ENCODE results near the gene TOM1L1.

TOM1L1 gene

DNA sequence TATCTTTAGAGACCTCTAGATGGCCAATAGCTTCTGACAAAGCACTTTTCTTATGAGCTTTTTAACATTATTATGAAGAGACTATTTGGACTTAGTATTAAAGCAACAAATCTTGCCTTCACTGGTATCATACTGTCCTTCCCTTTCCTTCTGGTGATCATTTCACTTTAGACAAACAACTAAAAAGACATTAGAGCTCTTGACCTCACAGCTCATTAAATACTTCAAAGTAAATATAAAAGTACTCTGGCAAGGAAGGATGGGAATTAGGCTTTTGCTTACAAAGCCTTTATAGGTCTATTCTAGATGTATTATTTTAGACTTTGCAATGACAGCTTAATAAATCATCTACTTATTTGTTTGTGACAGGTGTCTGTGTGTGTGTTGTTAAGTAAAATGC is 79.0 kb downstream of the TOM1L1 start:
- Histone ChIP-seq H3K4me3 (ENCODE audit: low read length in 2 of 2) (no peak overlapping the region), H3K9ac (ENCODE audit: low read depth in 1 of 2, low read length in 2 of 2) (no peak overlapping the region), H3K36me3 (ENCODE audit: control insufficient read depth in 2 of 2, insufficient read depth in 2 of 2, low read length in 2 of 2) (no peaks in the 10 kb centered on the region), H3K4me1 (ENCODE audit: control insufficient read depth in 2 of 2, insufficient read depth in 2 of 2, low read length in 2 of 2) (no peaks in the 10 kb centered on the region), H3K9me3 (ENCODE audit: control insufficient read depth in 2 of 2, low read length in 2 of 2) (no peaks in the 10 kb centered on the region), H3K27me3 (ENCODE audit: control insufficient read depth in 2 of 2, insufficient read depth in 2 of 2, low read length in 2 of 2) (no peaks in the 10 kb centered on the region), H3K27ac (ENCODE audit: low read depth in 2 of 2, low read length in 2 of 2) (no peak overlapping the region)

- Histone ChIP-seq H3K27me3 (ENCODE audit: control insufficient read depth in 2 of 2, insufficient read depth in 2 of 2, low read length in 2 of 2) (no peaks in the 10 kb centered on the region), H3K36me3 (ENCODE audit: control insufficient read depth in 2 of 2, insufficient read depth in 2 of 2, low read length in 2 of 2) (no peaks in the 10 kb centered on the region), H3K27ac (ENCODE audit: low read depth in 2 of 2, low read length in 2 of 2) (no peak overlapping the region), H3K4me1 (ENCODE audit: control insufficient read depth in 2 of 2, insufficient read depth in 2 of 2, low read length in 2 of 2) (no peaks in the 10 kb centered on the region), H3K4me3 (ENCODE audit: low read length in 2 of 2) (no peak overlapping the region), H3K9me3 (ENCODE audit: control insufficient read depth in 2 of 2, low read length in 2 of 2) (no peaks in the 10 kb centered on the region), H3K9ac (ENCODE audit: low read depth in 1 of 2, low read length in 2 of 2) (no peak overlapping the region)
Measured at GRCh38 chr17:54980375-54980774, 79.7 kb downstream of the TOM1L1 start.

DNA sequence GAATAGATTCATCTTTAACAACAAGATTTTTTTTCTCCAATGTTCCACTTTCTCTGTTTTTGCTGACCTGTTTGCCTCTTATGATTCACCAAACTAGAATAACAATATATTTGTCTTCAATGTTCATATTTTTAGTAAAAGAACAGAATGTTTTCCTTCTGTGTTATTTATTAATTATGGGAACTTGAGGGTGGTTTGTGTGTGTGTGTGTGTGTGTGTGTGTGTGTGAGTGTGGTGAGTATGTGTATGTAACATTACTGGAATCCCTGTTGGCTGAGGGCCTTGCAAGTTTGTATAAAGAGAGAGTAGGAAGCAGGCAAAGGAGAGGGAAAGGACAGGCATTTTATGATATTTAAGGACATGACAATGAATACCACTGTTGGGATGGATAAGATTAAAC is 81.7 kb downstream of the TOM1L1 start:
- Histone ChIP-seq H3K27ac (ENCODE audit: low read depth in 2 of 2, low read length in 2 of 2) (no peak overlapping the region), H3K9ac (ENCODE audit: low read depth in 1 of 2, low read length in 2 of 2) (no peak overlapping the region), H3K4me1 (ENCODE audit: control insufficient read depth in 2 of 2, insufficient read depth in 2 of 2, low read length in 2 of 2) (no peaks in the 10 kb centered on the region), H3K36me3 (ENCODE audit: control insufficient read depth in 2 of 2, insufficient read depth in 2 of 2, low read length in 2 of 2) (no peaks in the 10 kb centered on the region), H3K27me3 (ENCODE audit: control insufficient read depth in 2 of 2, insufficient read depth in 2 of 2, low read length in 2 of 2) (no peaks in the 10 kb centered on the region), H3K4me3 (ENCODE audit: low read length in 2 of 2) (no peak overlapping the region), H3K9me3 (ENCODE audit: control insufficient read depth in 2 of 2, low read length in 2 of 2) (no peaks in the 10 kb centered on the region)

- Histone ChIP-seq H3K9me3 (ENCODE audit: control insufficient read depth in 2 of 2, low read length in 2 of 2) (no peaks in the 10 kb centered on the region), H3K4me3 (ENCODE audit: low read length in 2 of 2) (no peak overlapping the region), H3K9ac (ENCODE audit: low read depth in 1 of 2, low read length in 2 of 2) (no peak overlapping the region), H3K36me3 (ENCODE audit: control insufficient read depth in 2 of 2, insufficient read depth in 2 of 2, low read length in 2 of 2) (no peaks in the 10 kb centered on the region), H3K27ac (ENCODE audit: low read depth in 2 of 2, low read length in 2 of 2) (no peak overlapping the region), H3K4me1 (ENCODE audit: control insufficient read depth in 2 of 2, insufficient read depth in 2 of 2, low read length in 2 of 2) (no peaks in the 10 kb centered on the region), H3K27me3 (ENCODE audit: control insufficient read depth in 2 of 2, insufficient read depth in 2 of 2, low read length in 2 of 2) (no peaks in the 10 kb centered on the region)
Measured at GRCh38 chr17:54983260-54983659, 82.6 kb downstream of the TOM1L1 start.

GRCh38 chr17:54985476-54985875 is 84.8 kb downstream of the TOM1L1 start:
- Histone ChIP-seq H3K27ac (ENCODE audit: low read depth in 2 of 2, low read length in 2 of 2) (no peak overlapping the region), H3K9ac (ENCODE audit: low read depth in 1 of 2, low read length in 2 of 2) (no peak overlapping the region), H3K4me3 (ENCODE audit: low read length in 2 of 2) (no peak overlapping the region), H3K9me3 (ENCODE audit: control insufficient read depth in 2 of 2, low read length in 2 of 2) (no peaks in the 10 kb centered on the region), H3K36me3 (ENCODE audit: control insufficient read depth in 2 of 2, insufficient read depth in 2 of 2, low read length in 2 of 2) (no peaks in the 10 kb centered on the region), H3K27me3 (ENCODE audit: control insufficient read depth in 2 of 2, insufficient read depth in 2 of 2, low read length in 2 of 2) (no peaks in the 10 kb centered on the region), H3K4me1 (ENCODE audit: control insufficient read depth in 2 of 2, insufficient read depth in 2 of 2, low read length in 2 of 2) (no peaks in the 10 kb centered on the region)

DNA sequence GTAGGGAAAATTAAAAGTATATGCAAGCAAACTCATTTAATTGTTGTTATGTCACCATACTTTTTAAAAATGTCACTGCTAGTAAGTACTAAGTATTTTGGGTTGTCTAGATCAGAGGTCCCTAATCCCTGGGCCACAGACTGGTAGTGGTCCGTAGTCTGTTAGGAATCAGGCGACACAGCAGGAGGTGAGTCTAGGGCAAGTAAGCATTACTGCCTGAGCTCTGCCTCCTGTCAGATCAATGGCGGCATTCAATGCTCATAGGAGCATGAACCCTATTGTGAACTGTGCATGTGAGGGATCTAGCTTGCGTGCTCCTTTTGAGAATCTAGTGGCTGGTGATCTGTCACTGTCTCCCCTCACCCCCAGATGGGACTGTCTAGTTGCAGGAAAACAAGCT is 89.5 kb downstream of the TOM1L1 start:
- H3K27ac ChIP-seq (ENCODE audit: low read depth in 2 of 2, low read length in 2 of 2) = no peak overlapping the region
- H3K4me3 ChIP-seq (ENCODE audit: low read length in 2 of 2) = no peak overlapping the region
- no peaks in the 10 kb centered on the region for H3K36me3 ChIP-seq (ENCODE audit: control insufficient read depth in 2 of 2, insufficient read depth in 2 of 2, low read length in 2 of 2)
- no peaks in the 10 kb centered on the region for H3K27me3 ChIP-seq (ENCODE audit: control insufficient read depth in 2 of 2, insufficient read depth in 2 of 2, low read length in 2 of 2)
- no peak overlapping the region for H3K9ac ChIP-seq (ENCODE audit: low read depth in 1 of 2, low read length in 2 of 2)
- no peaks in the 10 kb centered on the region for H3K4me1 ChIP-seq (ENCODE audit: control insufficient read depth in 2 of 2, insufficient read depth in 2 of 2, low read length in 2 of 2)
- no peaks in the 10 kb centered on the region for H3K9me3 ChIP-seq (ENCODE audit: control insufficient read depth in 2 of 2, low read length in 2 of 2)

- no peaks in the 10 kb centered on the region for H3K9me3 ChIP-seq (ENCODE audit: control insufficient read depth in 2 of 2, low read length in 2 of 2)
- no peaks in the 10 kb centered on the region for H3K36me3 ChIP-seq (ENCODE audit: control insufficient read depth in 2 of 2, insufficient read depth in 2 of 2, low read length in 2 of 2)
- no peak overlapping the region for H3K4me3 ChIP-seq (ENCODE audit: low read length in 2 of 2)
- H3K27me3 ChIP-seq (ENCODE audit: control insufficient read depth in 2 of 2, insufficient read depth in 2 of 2, low read length in 2 of 2) = no peaks in the 10 kb centered on the region
- H3K4me1 ChIP-seq (ENCODE audit: control insufficient read depth in 2 of 2, insufficient read depth in 2 of 2, low read length in 2 of 2) = no peaks in the 10 kb centered on the region
- H3K27ac ChIP-seq (ENCODE audit: low read depth in 2 of 2, low read length in 2 of 2) = no peak overlapping the region
- H3K9ac ChIP-seq (ENCODE audit: low read depth in 1 of 2, low read length in 2 of 2) = no peak overlapping the region
Measured at GRCh38 chr17:54991567-54991966, 90.9 kb downstream of the TOM1L1 start.

DNA sequence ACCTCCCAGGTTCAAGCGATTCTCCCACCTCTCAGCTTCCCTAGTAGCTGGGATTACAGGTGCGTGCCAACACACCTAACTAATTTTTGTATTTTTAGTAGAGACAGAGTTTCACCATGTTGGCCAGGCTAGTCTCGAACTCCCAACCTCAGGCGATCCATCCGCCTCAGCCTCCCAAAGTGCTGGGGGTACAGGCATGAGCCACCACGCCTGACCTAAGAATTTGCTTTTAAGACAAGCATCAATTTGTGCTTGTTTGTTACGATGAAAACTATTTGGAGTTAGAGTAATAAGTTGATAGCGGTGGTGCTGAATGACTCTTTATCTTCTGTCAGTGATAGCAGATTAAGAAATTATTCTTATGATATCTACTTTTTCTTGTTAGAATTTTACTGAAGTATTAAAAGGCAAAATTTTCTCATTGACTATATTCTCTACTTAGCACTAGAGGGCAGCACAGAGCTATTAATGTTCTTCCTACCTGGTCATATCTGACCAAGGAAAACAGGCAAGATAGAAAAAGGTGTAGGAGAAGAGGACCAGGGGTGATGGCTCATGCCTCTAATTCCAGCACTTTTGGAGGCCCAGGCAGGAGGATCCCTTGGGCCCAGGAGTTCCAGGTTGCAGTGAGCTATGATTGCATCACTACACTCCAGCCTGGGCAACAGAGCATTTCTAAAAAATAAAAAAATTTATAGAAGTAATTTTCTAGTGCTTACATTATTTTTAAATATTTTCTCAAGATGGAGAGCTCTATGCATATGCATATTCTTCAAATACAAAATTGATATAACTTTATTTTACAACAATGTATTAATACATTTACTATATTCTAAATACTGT is 92.4 kb downstream of the TOM1L1 start:
- no peak overlapping the region for H3K27ac ChIP-seq (ENCODE audit: low read depth in 2 of 2, low read length in 2 of 2)
- no peak overlapping the region for H3K9ac ChIP-seq (ENCODE audit: low read depth in 1 of 2, low read length in 2 of 2)
- H3K4me3 ChIP-seq (ENCODE audit: low read length in 2 of 2) = no peak overlapping the region
- H3K36me3 ChIP-seq (ENCODE audit: control insufficient read depth in 2 of 2, insufficient read depth in 2 of 2, low read length in 2 of 2) = no peaks in the 10 kb centered on the region
- H3K27me3 ChIP-seq (ENCODE audit: control insufficient read depth in 2 of 2, insufficient read depth in 2 of 2, low read length in 2 of 2) = no peaks in the 10 kb centered on the region
- H3K9me3 ChIP-seq (ENCODE audit: control insufficient read depth in 2 of 2, low read length in 2 of 2) = no peaks in the 10 kb centered on the region
- H3K4me1 ChIP-seq (ENCODE audit: control insufficient read depth in 2 of 2, insufficient read depth in 2 of 2, low read length in 2 of 2) = no peaks in the 10 kb centered on the region

- Histone ChIP-seq H3K4me1 (ENCODE audit: control insufficient read depth in 2 of 2, insufficient read depth in 2 of 2, low read length in 2 of 2) (no peaks in the 10 kb centered on the region), H3K4me3 (ENCODE audit: low read length in 2 of 2) (no peak overlapping the region), H3K36me3 (ENCODE audit: control insufficient read depth in 2 of 2, insufficient read depth in 2 of 2, low read length in 2 of 2) (no peaks in the 10 kb centered on the region), H3K27ac (ENCODE audit: low read depth in 2 of 2, low read length in 2 of 2) (no peak overlapping the region), H3K9me3 (ENCODE audit: control insufficient read depth in 2 of 2, low read length in 2 of 2) (no peaks in the 10 kb centered on the region), H3K27me3 (ENCODE audit: control insufficient read depth in 2 of 2, insufficient read depth in 2 of 2, low read length in 2 of 2) (no peaks in the 10 kb centered on the region), H3K9ac (ENCODE audit: low read depth in 1 of 2, low read length in 2 of 2) (no peak overlapping the region)
Measured at GRCh38 chr17:54996441-54996840, 95.8 kb downstream of the TOM1L1 start.

- no peak overlapping the region for H3K9ac ChIP-seq (ENCODE audit: low read depth in 1 of 2, low read length in 2 of 2)
- H3K4me3 ChIP-seq (ENCODE audit: low read length in 2 of 2) = no peak overlapping the region
- no peaks in the 10 kb centered on the region for H3K9me3 ChIP-seq (ENCODE audit: control insufficient read depth in 2 of 2, low read length in 2 of 2)
- H3K27me3 ChIP-seq (ENCODE audit: control insufficient read depth in 2 of 2, insufficient read depth in 2 of 2, low read length in 2 of 2) = no peaks in the 10 kb centered on the region
- H3K4me1 ChIP-seq (ENCODE audit: control insufficient read depth in 2 of 2, insufficient read depth in 2 of 2, low read length in 2 of 2) = no peaks in the 10 kb centered on the region
- no peaks in the 10 kb centered on the region for H3K36me3 ChIP-seq (ENCODE audit: control insufficient read depth in 2 of 2, insufficient read depth in 2 of 2, low read length in 2 of 2)
- H3K27ac ChIP-seq (ENCODE audit: low read depth in 2 of 2, low read length in 2 of 2) = no peak overlapping the region
Measured at GRCh38 chr17:55002458-55002857, 101.8 kb downstream of the TOM1L1 start.

Data from mucosa of rectum (tissue), 2 donors.